Measurements from ENCODE around the gene HLA-DQB1. TPM values are rescaled to one million over a fixed set of nuclear protein-coding genes. Genes with fewer than 3 reads are reported as not detected.
A peak's percentile ranks its signal among the peaks of the same experiment; 100 is the strongest.
"Not testable (repeated sequence)": the region's sequence is repeated elsewhere in the genome, so short reads cannot be mapped to it uniquely, and the experiment has no call there.

HLA-DQB1 gene
- total RNA-seq, 2 donors from 2014 or later: 15.7 to 16.2 TPM

DNA sequence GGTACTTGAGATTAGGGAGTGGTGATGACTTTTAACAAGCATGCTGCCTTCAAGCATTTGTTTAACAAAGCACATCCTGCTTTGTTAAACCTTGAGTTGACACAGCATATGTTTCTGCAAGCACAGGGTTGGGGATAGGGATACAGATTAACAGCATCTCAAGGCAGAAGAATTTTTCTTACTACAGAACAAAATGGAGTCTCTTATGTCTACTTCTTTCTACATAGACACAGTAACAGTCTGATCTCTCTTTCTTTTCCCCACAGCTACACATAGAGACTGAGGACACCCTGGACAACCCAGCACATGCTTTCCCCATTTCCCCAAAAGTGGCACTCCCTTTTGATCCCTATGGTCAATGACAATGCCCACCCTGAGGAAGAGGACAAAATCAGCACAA lies 8.6 kb downstream of the HLA-DQB1 start:
- ATAC-seq; DNase-seq; H3K4me1 Mint-ChIP-seq; H3K9me3 ChIP-seq (ENCODE audit: control insufficient read depth, low read length, poor library complexity, severe bottlenecking); H3K27me3 Mint-ChIP-seq; H3K4me3 Mint-ChIP-seq; H3K36me3 Mint-ChIP-seq (ENCODE audit: low read depth): not testable (repeated sequence)
- peak overlapping the region; percentile 34 for H3K27ac Mint-ChIP-seq

DNA sequence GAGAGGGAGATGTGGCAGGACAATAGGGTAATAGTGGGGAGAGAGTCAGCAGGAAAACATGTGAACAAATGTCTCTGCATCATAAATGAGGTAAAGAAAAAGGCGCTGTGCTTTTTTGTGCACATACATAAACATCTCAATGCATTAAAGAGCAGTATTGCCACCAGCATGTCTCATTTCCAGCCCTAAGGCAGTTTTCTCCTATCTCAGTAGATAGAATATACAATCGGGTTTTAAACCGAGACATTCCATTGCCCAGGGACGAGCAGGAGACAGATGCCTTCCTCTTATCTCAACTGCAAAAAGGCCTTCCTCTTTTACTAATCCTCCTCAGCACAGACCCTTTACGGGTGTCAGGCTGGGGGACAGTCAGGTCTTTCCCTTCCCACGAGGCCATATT lies 9.1 kb downstream of the HLA-DQB1 start:
- not testable (repeated sequence) for H3K36me3 Mint-ChIP-seq (ENCODE audit: low read depth)

DNA sequence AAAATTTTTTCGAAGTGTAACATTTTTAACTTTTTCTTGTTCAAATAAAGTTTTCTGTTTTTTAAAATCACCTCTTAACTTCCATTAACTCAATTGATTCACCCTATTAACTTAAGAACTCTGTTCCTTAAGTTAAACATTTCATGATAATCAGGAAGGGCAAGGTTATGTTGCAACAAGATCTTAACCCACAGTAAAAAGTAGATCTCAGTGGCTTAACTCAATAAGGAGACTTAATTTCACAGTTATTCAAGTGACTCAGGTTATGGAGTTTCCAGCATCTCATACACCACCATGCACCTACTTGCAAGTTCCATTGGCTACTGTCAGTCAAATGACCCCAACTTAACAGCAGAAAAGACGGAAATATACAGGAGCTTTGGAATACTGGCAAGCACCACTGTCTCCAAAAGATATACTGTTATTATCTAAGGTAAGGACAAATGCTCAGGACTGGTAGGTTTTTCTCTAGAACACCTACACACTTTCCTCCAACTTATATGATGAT lies 11.2 kb downstream of the HLA-DQB1 start:
- Mint-ChIP-seq H3K4me3 (no peak overlapping the region), H3K36me3 (ENCODE audit: low read depth) (peaks cover 4% of the 10 kb centered on the region), H3K27me3 (no peaks in the 10 kb centered on the region), H3K4me1 (peaks cover 7% of the 10 kb centered on the region), H3K27ac (no peak overlapping the region)
- no peaks in the 10 kb centered on the region for H3K9me3 ChIP-seq (ENCODE audit: control insufficient read depth, low read length, poor library complexity, severe bottlenecking)
- ATAC-seq (no peak), DNase-seq (no peak)

More for the DNA sequence above, 9.1 kb downstream of the HLA-DQB1 start:
- not testable (repeated sequence) for H3K27ac Mint-ChIP-seq; H3K9me3 ChIP-seq (ENCODE audit: control insufficient read depth, low read length, poor library complexity, severe bottlenecking); ATAC-seq; H3K4me1 Mint-ChIP-seq; DNase-seq; H3K4me3 Mint-ChIP-seq; H3K27me3 Mint-ChIP-seq

DNA sequence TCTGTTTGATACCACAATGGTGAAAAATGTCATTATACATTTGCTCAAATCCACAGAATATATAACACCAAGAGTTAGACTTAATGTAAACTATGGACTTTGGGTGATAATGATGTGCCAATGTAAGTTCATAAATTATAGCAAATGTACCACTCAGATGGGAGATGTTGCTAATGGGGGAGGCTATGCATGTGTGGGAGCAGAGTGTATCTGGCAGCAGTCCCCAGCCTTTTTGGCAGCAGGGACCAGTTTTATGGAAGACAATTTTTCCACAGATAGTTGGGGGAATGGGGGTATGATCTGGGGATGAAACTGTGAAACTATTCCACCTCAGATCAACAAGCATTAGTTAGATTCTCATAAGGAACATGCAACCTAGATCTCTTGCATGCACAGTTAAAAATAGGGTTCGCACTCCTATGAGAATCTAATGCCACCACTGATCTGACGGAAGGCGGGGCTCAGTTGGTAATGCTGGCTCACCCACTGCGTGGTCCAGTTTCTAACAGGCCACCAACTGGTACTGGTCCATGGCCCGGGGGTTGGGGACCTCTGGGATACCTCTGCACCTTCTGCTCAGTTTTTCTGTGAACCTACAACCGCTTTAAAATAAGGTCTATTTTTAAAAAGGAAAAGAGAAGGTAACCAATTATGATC lies 21.3 kb downstream of the HLA-DQB1 start:
- no peaks in the 10 kb centered on the region for H3K9me3 ChIP-seq (ENCODE audit: control insufficient read depth, low read length, poor library complexity, severe bottlenecking)
- ATAC-seq (no peak), DNase-seq (no peak)
- no peaks in the 10 kb centered on the region for H3K27me3 Mint-ChIP-seq
- no peaks in the 10 kb centered on the region for H3K36me3 Mint-ChIP-seq (ENCODE audit: low read depth)
- H3K27ac Mint-ChIP-seq: no peak overlapping the region
- no peak overlapping the region for H3K4me3 Mint-ChIP-seq
- peaks cover 3% of the 10 kb centered on the region for H3K4me1 Mint-ChIP-seq

DNA sequence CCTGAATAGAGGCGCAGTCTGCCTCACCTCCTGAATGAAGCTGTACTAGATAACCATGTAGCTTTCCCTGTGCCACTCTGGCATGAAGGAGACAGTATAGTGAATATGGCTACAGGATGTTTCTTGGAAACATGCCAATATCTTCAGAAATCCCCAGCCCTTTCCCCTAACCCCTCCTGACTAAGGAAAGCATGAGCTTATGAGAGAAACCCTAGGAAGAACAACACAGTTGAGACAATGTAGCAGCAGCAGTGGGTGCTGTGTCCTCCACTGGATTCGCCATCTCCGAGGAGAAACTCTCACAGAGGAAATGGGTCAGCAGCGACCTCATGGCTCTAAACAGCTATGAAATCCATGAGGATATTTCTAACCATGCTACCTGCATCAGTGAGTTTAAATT lies 22.6 kb downstream of the HLA-DQB1 start:
- Mint-ChIP-seq H3K27ac (no peak overlapping the region), H3K36me3 (ENCODE audit: low read depth) (no peaks in the 10 kb centered on the region), H3K4me3 (no peak overlapping the region), H3K27me3 (no peaks in the 10 kb centered on the region), H3K4me1 (peaks cover 3% of the 10 kb centered on the region)
- H3K9me3 ChIP-seq (ENCODE audit: control insufficient read depth, low read length, poor library complexity, severe bottlenecking): no peaks in the 10 kb centered on the region
- no peak for DNase-seq
- ATAC-seq: no peak

DNA sequence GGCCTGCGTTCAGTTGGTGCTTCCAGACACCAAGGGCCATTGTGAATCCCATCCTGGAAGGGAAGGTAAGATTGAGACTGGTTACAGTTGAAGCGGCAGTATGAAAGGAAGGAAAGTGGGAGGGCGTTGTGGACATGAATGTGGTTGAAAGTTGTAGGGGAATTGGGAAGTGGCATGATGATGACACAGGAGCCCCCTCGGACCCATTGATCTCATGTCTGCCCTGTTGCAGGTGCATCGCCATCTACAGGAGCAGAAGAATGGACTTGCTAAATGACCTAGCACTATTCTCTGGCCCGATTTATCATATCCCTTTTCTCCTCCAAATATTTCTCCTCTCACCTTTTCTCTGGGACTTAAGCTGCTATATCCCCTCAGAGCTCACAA lies 23.7 kb downstream of the HLA-DQB1 start:
- no peaks in the 10 kb centered on the region for H3K9me3 ChIP-seq (ENCODE audit: control insufficient read depth, low read length, poor library complexity, severe bottlenecking)
- DNase-seq: no peak
- no peak overlapping the region for H3K4me3 Mint-ChIP-seq
- H3K27me3 Mint-ChIP-seq: no peaks in the 10 kb centered on the region
- H3K4me1 Mint-ChIP-seq: peaks cover 3% of the 10 kb centered on the region
- no peaks in the 10 kb centered on the region for H3K36me3 Mint-ChIP-seq (ENCODE audit: low read depth)
- ATAC-seq: no peak
- H3K27ac Mint-ChIP-seq: no peak overlapping the region

DNA sequence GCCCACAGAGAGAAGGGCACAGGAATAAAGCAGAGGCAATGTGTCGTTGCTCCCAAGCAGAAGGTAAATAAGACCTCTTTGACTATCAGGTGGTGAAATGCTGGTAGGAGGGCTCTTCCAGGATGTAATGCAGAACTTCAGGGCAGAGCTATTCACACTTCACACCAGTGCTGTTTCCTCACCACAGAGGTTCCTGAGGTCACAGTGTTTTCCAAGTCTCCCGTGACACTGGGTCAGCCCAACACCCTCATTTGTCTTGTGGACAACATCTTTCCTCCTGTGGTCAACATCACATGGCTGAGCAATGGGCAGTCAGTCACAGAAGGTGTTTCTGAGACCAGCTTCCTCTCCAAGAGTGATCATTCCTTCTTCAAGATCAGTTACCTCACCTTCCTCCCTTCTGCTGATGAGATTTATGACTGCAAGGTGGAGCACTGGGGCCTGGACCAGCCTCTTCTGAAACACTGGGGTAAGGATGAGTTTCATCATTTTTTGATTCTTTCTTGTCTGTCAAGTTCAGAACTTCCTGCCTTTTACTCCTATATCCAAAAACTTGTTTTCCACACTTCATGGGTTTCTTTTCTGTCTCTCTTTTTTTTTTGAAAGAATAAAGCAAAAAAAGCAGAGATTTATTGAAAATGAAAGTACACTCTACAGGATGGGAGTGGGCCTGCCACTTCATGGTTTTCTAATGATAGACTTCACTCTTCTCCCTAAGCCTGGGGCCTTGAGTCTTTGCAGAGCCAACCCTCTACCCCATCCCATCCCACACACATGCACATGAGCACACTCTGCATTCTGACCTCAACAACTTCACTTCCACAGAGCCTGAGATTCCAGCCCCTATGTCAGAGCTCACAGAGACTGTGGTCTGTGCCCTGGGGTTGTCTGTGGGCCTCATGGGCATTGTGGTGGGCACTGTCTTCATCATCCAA lies 24.4 kb downstream of the HLA-DQB1 start:
- not testable (repeated sequence) for H3K27ac Mint-ChIP-seq; H3K9me3 ChIP-seq (ENCODE audit: control insufficient read depth, low read length, poor library complexity, severe bottlenecking); H3K4me1 Mint-ChIP-seq; DNase-seq; H3K4me3 Mint-ChIP-seq; ATAC-seq; H3K27me3 Mint-ChIP-seq; H3K36me3 Mint-ChIP-seq (ENCODE audit: low read depth)

DNA sequence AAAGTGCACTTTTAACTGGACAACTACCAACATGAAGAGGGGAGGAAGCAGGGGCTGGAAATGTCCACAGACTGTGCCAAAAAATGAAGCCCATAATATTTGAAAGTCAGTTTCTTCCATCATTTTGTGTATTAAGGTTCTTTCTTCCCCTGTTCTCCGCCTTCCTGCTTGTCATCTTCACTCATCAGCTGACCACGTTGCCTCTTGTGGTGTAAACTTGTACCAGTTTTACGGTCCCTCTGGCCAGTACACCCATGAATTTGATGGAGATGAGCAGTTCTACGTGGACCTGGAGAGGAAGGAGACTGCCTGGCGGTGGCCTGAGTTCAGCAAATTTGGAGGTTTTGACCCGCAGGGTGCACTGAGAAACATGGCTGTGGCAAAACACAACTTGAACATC lies 25.3 kb downstream of the HLA-DQB1 start:
- no peak for DNase-seq
- Mint-ChIP-seq H3K36me3 (ENCODE audit: low read depth) (no peaks in the 10 kb centered on the region), H3K27ac (no peak overlapping the region)

DNA sequence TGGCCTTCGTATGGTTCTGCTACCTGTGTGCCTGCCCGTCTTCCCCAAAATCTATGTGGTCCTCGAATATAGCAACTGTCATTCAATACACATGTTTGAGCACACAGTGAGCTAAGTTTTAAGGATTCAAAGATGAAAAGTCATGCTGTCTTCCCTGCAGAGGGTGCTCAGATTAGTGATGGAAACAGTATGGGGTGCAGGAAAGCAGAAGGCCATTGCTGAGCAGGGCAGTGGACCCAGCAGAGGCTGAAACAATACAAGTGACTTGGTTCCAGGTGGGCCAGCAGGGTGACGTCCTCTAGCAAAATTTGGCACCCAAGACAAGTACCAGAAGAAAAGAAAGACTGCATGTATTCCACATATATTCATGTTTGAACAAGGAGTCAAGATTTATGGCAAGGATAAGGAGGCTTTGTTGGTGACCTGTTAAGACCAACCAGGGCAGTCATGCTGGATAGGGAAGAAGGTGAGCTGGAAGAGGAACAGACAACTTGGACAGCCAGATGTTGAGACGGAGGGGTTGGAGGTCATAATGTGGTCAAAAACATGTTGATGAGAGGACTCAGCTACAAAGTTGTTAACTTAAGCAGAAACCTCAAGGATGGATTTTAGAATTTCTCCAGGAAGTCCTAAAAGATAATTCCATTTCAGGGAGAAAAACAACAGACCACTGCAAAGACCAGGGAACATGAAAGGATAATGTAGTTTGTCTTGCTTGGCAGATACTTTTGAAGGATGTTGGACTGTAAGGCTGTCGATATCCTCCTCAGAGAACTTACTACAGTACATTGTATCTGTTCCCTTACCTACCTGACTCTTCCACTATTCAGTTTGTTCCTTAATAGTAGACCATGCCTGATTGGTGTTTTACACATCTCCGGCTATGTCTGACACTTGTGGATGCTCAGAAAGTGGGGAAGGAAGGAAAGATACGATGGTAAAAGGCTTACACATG lies 26.7 kb downstream of the HLA-DQB1 start:
- Mint-ChIP-seq H3K4me1 (peaks cover 4% of the 10 kb centered on the region), H3K4me3 (peak overlapping the region; percentile 39), H3K27me3 (no peaks in the 10 kb centered on the region), H3K36me3 (ENCODE audit: low read depth) (no peaks in the 10 kb centered on the region), H3K27ac (peak overlapping the region; percentile 78)
- no peak for ATAC-seq
- no peak for DNase-seq
- no peaks in the 10 kb centered on the region for H3K9me3 ChIP-seq (ENCODE audit: control insufficient read depth, low read length, poor library complexity, severe bottlenecking)

More for the DNA sequence above, 25.3 kb downstream of the HLA-DQB1 start:
- no peaks in the 10 kb centered on the region for H3K9me3 ChIP-seq (ENCODE audit: control insufficient read depth, low read length, poor library complexity, severe bottlenecking)
- Mint-ChIP-seq H3K27me3 (no peaks in the 10 kb centered on the region), H3K4me1 (peaks cover 5% of the 10 kb centered on the region), H3K4me3 (no peak overlapping the region)
- no peak for ATAC-seq

DNA sequence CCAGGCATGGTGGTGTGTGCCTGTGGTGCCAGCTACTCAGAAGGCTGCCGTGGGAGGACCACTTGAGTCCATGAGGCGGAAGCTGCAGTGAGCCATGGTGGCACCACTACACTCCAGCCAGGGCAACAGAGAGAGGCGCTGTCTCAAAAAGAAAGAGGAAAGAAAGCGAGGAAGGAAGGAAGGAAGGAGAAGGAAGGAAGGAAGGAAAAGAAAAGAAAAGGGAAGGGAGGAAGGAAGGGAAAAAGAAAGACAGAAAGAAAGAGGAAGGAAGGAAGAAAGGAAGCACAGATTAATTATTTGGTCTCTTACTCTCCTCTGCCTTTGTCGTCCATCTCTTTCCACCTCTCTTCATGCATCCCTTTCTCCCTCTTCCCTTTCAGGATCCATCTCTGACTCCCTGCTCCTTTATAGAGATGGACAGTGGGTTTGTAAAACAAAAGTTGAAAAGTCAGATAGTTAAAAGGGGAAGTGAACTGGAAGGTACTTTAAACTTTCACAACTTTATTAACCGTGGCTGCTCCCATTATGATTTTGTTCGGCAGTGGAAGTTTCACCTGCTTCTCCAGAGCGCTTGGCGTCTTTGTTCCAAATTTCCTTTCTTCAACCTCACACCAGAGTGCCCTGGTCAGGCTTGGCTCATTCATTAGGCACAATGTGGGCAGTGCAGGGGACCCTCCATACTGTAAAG lies 27.8 kb downstream of the HLA-DQB1 start:
- no peaks in the 10 kb centered on the region for H3K9me3 ChIP-seq (ENCODE audit: control insufficient read depth, low read length, poor library complexity, severe bottlenecking)
- Mint-ChIP-seq H3K27ac (no peak overlapping the region), H3K4me3 (peak overlapping the region; percentile 58), H3K4me1 (peaks cover 8% of the 10 kb centered on the region), H3K36me3 (ENCODE audit: low read depth) (no peaks in the 10 kb centered on the region), H3K27me3 (no peaks in the 10 kb centered on the region)
- ATAC-seq (no peak), DNase-seq (no peak)

DNA sequence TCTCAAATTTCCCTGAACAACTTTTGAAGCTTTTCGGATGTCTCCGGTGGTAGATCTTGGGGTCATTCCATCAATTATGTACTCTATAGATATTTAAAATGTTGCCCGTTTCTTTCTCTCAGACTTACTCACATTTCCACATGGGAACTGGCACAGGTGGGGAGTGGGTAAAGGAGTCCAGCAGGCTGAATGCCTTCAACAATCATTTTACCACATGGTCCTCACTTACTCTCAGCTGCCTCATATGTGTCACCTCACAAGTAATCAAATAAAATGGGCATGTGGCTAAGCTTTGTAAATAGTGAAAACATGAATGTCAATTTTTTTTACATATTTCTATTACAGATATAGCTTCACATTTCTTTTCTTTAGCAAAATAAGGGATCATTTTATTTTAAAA lies 28.6 kb downstream of the HLA-DQB1 start:
- Mint-ChIP-seq H3K4me3 (no peak overlapping the region), H3K36me3 (ENCODE audit: low read depth) (no peaks in the 10 kb centered on the region), H3K27me3 (no peaks in the 10 kb centered on the region), H3K4me1 (peaks cover 9% of the 10 kb centered on the region), H3K27ac (no peak overlapping the region)
- H3K9me3 ChIP-seq (ENCODE audit: control insufficient read depth, low read length, poor library complexity, severe bottlenecking): no peaks in the 10 kb centered on the region
- ATAC-seq (no peak), DNase-seq (no peak)

DNA sequence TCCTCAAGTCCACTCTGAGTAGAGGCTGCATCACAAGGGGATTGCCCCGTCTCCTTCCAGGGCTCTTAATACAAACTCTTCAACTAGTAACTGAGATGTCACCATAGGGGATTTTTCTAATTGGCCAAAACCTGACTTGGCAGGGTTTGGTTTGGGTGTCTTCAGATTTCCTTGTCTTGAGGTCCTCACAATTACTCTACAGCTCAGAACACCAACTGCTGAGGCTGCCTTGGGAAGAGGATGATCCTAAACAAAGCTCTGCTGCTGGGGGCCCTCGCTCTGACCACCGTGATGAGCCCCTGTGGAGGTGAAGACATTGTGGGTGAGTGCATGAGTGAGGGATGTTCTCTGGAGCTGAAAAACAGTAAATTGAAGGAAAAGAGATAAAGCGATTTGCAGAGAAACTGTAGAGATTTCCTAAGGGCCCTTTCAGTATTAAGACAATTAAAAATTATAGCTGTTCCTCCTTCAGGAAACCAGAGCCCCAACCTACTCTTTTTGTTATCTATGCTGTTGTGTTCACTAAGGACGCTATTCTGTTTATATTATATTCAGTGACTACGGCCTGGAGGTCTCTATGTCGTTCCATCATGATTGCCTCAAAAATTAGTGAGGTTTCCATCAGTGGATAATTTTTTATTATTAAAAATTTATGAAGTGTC lies 29.1 kb downstream of the HLA-DQB1 start, which contains the start of gene HLA-DQA1:
Gene HLA-DQA1, plus strand, starts transcription at position 188 of the 662 bp plus-strand sequence. Its CDS starts 53 bp downstream, at position 241.
- no peaks in the 10 kb centered on the region for H3K9me3 ChIP-seq (ENCODE audit: control insufficient read depth, low read length, poor library complexity, severe bottlenecking)
- ATAC-seq: peak; percentile 74
- H3K4me3 Mint-ChIP-seq: peak within 1 kb of the TSS; percentile 36
- no peak for DNase-seq
- H3K27ac Mint-ChIP-seq: peak within 1 kb of the TSS; percentile 32
- peaks cover 9% of the 10 kb centered on the region for H3K4me1 Mint-ChIP-seq
- H3K36me3 Mint-ChIP-seq (ENCODE audit: low read depth): no peaks in the 10 kb centered on the region
- no peaks in the 10 kb centered on the region for H3K27me3 Mint-ChIP-seq

Measured in T-helper 17 cell (primary cell).